Medulla oblongata (tissue), 1 donor: ENCODE results near the gene ZMIZ1.

Experiments
- DNase-seq: peaks from one replicate; pipeline ENCODE4 v3.0.0-alpha.2; 2015; ENCODE audit errors: extremely low spot score

ZMIZ1 gene

DNA sequence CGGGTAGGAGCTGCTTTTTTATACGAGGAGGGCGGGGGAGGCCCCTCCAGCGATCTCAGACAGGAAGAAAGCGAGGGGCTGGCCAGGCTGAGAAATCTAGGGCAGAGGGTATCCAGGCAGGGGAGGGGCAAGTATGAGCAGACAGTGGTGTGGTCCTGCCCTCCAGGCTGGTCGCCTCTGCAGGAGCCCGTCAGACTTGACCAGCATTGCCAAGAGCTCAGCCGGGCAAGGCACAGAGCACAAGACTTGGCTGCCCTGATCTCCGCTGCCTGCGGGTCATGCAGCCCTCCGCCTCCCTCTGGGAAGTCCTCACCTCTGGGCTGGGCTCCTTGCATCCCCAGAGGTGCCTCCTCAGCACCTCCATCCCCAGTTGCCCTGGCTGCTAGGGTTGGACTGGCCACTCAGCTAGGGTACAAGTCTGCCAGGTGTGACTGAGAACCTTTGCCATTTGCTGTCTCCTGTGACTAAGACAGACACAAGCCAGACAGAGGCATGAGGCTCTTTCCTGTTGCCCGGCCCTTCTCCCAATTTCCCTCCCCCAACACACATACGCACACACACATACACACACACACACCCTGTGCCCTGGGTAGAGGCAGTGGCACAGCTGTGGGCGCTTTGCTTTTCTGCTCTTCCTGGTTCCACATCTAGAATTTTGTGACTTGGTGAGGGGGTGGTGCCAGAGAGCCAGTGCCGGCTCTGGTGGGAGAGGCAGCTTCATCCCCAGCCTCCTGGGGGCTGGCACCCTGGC is 219.4 kb downstream of the ZMIZ1 start:
- DNase-seq = no peak

DNA sequence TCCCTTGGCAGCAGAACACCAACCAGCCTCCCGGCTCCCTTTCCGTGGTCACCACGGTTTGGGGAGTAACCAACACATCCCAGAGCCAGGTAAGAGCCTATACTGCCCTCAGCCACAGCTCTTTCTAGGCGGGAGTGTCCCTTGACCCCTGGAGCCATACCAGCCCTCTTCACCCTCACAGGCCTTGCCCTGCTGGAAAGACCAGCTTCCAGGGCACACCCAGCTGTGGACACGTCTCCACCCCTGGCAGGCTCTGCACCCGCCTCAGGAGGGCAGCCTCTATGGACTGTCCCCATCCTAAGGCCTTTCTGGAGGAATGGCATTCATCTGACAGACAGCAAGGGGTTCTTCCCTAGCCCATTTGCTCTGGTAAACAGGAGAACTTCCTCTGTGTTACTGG is 221.0 kb downstream of the ZMIZ1 start:
- DNase-seq = no peak

DNA sequence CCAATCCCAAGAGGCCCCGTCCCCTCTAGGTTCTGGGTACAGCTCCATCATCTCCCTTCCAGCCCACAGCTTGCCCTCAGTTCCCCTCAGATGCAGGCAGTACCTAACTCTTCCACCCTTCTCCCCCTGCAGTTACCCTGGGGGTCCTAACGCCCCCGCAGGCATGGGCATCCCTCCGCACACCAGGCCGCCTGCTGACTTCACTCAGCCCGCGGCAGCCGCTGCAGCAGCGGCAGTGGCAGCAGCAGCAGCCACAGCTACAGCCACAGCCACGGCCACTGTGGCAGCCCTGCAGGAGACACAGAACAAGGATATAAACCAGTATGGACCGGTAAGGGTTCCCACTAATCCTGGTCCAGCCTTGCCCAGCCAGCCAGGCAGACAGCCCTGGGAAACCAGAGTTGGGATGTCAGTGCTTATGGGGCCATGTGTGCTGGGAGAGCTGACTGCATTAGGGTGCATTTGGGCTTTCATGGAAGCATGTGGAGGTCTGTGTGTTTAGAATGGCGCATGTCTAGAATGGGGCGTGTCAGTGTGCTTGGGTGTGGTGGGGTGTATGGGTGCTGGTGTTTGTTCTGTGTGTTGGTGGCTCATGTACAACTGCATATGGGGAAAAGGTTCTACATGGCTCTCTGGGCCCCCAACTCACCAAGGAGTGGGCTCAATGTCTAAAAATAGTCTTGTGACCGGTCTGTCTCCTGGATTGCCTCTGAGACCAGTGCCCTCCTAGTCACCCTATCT is 223.4 kb downstream of the ZMIZ1 start:
- DNase-seq = no peak

DNA sequence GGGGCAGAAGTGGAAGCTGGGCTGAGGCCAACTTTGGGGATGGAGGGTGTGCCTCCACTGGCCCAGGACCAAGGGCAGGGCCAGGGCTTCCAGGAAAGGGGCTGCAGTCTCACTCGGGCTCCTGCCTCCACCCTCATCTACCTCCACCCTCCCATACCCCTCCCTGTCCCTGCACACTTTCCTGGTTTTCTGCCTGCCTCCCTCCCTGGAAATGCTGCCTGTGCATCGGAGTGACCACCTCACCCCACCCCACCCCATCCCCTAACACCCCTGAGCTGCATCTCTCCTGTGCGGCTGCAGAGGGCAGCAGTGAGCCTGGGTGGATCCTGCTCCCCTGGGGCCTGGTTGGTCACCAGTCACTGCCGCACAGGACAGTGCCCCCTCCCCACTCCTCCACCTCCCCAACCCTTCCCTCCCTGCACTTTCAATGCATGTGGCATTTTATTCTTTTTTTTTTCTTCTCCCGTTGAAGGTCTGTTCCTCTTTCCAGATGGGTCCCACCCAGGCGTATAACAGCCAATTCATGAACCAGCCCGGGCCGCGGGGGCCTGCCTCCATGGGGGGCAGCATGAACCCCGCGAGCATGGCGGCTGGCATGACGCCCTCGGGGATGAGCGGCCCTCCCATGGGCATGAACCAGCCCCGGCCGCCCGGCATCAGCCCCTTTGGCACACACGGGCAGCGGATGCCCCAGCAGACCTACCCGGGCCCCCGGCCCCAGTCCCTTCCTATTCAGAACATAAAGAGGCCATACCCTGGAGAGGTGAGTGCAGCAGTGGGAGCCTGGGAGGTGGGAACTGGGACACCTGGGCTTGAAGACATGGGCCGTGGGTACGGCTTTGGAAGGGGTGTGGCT is 224.4 kb downstream of the ZMIZ1 start:
- no peak for DNase-seq

DNA sequence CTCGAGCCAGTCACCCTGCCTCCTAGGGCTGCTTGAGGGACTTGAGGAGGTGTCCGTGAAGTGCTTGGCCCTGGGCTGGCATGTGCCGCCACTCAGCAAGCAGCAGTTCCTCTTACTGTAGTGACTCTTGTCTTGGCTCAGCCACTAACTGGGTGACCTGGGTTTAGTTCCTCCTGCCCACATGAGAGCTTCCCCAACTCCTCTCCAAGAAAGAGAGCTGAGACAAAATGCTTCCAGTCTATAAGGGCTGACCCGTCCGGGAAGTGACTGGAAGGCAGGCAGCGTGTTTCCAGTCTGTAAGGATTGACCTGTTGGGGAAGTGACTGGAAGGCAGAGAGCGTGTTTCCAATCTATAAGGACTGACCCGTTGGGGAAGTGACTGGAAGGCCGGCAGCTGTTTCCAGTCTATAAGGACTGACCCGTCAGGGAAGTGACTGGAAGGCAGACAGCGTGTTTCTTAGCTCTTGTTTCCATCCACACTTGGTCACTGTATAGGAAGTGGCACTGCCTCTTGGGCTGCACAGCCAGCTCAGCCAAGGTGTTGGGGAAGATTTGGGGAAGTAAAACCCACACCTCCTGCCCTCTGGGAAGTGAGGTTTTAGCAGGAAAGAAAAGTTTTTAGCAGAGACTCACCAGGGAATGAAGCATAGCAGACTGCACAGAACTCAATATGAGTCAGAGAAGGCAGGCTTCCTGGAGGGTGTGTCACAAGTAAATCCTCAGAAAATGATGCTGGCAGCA is 225.2 kb downstream of the ZMIZ1 start:
- DNase-seq = peak; percentile 78

DNA sequence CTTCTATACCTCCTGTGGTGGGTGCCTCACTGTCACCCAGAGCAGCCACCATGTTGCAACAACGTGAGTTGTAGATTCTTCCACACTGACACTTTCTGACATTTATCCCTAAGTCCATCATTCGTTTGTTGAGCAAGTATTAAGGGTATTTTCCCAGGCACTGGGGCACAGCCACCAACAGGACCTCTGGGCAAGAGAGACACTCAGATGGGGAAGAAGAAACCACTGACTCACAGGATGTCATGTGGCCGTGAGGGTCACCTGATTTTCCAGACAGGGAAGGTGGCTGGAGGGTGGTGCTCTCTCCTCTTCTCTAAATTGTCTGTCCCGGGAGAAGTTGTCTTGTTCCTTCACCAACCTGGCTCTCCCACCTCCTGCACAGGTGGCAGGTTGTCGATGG is 226.8 kb downstream of the ZMIZ1 start:
- DNase-seq = peak; percentile 68

DNA sequence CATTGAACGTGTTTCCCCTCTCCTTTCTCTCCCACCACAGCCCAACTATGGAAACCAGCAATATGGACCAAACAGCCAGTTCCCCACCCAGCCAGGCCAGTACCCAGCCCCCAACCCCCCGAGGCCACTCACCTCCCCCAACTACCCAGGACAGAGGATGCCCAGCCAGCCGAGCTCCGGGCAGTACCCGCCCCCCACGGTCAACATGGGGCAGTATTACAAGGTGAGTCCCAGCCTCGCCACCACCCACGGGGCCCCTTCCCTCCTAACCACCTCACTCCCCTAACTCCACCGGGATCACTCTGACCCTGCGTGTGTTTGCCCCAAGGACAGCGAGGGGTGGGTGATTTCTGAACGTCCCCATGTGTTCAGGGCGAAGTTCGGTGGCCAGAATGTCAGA is 227.7 kb downstream of the ZMIZ1 start:
- no peak for DNase-seq

DNA sequence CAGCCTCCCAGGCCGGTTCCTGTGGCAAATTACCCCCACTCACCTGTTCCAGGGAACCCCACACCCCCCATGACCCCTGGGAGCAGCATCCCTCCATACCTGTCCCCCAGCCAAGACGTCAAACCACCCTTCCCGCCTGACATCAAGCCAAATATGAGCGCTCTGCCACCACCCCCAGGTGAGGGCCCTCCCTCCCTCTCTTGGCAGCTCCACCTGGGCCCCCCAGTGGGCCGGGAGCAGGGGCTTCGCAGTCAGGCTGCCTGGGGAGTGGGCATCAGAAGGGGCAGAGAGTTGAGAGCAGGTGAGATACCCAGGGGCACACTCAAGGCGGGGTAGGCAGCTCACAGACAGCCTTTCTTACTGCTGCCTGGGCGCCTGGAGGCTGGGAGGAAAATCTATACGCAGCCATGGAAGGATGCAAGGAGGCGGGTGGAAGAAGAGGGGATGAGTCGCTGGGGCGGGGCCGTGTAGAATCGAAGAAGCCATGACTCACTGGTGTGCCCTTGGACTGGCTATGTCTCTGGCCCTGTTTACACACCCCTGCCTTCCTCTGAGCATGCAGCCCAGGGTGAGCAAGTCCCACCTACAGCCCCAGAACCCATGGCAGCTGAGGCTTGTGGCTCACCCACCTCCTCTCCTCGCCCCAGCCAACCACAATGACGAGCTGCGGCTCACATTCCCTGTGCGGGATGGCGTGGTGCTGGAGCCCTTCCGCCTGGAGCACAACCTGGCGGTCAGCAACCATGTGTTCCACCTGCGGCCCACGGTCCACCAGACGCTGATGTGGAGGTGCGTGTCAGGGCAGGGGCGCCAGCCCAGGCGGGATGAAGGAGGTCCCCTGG is 229.9 kb downstream of the ZMIZ1 start:
- DNase-seq = no peak

DNA sequence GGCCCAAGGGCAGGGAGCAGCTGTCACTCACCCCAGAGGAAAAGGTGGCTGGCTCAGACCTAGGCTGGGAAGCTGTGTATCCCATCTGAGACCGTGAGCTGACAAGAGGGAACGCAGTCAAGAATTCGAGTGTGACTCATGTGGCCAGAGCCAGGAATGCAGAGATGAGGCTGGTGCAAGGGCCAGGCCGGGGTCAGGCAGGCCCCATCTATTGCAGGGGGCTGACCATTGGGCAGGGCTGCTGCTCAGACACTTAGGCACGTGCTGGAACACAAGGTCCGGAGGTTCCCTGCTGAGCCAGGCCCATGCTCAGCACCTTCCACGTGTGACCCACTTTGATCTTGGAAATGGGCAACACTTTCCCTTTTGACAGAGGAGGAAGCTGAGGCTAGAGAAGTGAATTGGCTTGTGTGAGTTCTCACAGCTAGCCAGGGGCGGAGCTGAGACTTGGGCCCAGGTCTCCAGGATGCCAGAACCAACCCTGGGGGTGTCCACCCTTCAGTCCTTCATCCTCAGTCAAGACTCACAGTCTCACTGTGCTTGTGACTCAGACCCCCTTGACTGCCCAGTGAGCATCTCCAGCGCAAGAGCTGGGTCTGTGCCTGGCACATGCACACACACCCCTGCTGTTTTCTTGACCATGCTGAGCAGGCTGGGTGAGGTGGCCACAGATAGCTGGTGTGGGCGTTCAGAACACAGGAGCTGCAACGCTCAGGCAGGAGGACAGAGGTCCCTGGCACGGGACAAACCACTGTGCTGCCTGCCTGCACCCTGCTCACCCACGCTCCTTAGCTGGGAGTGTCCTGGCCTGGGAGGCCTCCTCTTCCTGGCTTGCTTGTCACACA is 230.9 kb downstream of the ZMIZ1 start:
- DNase-seq = no peak

DNA sequence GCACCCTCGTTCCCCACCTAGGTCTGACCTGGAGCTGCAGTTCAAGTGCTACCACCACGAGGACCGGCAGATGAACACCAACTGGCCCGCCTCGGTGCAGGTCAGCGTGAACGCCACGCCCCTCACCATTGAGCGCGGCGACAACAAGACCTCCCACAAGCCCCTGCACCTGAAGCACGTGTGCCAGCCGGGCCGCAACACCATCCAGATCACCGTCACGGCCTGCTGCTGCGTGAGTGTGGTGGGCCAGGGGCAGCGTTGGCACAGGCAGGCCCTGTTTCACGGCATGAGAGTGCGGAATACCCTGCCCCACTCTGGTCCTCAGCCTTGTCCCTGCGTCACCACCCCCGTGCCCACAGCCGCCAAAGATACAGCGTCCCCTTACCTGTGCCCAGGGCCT is 231.9 kb downstream of the ZMIZ1 start:
- no peak for DNase-seq

DNA sequence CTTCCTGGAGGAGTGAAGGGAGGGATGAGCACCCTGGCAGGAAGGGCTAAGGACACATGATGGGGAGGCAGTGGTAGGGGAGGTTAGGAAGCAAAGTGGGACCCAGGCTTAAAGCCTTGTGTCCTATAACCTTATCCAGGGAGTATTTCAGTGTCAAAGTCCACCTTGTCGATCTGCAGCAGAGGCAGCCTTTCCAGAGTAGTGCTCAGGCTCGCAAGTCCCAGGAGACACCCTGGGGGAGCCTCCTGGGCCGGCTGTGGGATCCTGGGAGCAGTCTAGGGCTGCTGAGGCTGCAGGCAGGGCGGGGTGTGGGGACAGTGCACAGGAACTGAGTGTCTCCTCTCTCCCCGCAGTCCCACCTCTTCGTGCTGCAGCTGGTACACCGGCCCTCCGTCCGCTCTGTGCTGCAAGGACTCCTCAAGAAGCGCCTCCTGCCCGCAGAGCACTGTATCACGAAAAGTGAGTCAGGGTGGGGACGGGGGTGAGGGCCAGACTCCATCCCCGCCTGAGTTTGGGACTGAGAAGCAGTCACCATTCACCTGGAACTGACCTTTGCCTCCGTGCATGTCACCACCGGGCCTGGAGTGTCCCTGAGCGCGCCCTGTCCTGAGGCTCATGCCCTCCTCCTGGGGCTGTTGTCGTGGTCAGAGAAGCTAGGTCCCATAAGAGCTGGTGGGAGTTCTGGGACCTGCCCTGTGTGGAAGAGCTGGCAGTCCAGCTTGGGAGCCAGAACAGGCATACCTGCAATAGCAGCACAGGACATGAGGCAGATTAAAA is 233.2 kb downstream of the ZMIZ1 start:
- no peak for DNase-seq

DNA sequence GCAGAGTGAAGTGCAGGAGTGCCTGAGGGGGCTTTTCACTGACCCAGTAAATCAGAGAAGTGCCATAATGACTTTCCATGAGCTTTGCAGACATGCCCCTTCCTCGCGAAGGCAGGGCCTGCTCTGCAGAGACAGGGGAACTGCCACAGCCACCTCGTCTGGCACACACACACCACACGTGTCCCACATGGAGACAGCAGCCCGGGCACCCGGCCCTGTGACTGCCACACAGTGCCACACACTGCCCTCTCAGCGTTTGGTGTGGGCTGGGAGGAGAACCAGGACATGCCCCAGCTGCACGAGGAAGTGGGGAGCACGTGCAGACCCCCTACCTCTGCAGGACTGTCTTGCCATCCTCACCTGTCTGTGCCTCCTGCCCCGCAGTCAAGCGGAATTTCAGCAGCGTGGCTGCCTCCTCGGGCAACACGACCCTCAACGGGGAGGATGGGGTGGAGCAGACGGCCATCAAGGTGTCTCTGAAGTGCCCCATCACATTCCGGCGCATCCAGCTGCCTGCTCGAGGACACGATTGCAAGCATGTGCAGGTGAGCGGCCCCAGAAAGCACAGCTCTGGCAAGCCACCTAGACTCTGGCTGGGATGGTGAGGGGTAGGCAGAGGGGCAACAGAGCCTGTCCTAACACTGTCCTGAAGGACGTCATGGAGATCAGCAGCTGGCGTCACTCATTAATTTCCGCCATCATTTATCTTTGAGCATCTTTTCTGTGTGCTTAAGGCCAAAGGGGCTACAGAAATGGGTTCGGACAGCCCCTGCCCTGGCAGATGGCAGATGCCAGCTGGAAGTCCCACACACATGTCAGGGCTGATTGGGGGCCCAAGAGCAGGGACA is 235.1 kb downstream of the ZMIZ1 start:
- DNase-seq = no peak

DNA sequence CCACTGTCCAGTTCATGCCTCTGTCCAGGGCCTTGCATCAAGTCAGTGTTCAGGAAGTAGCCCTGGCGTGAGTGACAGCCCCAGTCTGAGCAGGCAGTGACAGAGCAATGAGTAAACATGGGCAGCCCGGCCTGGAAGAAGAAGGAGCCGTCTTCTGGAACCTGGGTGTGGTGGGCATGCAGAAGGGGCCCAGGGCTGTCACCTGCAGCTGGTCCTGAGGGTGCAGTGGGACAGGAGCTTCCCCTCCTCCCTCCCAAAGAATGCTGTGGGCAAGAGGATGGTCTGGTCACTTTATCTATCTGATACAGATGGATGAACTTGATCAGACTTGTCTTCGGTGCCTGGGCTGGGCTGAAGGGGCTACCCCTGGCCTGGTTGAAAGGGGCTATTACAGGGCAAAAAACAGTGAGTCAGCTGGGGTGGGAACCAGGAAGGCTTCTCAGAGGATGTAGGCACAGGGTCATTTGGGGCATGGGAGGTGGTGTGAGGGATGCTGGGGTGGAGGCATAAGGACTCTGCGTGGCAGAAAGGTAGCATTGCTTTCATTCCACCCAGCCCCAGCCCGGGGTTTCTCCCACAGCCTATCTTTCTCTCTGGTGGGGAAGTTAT is 235.8 kb downstream of the ZMIZ1 start:
- DNase-seq = no peak

DNA sequence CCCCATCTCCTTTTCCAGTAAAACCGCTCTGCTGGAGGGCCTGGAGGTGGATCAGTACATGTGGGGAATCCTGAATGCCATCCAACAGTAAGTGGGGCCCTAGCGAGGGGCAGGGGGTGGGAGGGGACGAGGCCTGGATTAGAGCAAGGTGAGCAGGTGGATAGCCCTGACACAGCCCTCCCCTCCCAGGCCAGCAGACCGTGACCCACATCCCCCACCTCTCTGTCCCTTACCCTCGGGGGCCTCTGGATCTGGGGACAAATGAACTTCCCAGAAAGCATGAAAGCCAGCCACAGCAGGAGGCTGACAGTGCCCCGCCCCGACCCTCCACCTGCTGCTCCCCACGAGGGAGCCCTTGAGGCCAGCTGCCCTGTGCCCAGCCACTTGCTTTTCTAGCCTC is 236.7 kb downstream of the ZMIZ1 start:
- no peak for DNase-seq

DNA sequence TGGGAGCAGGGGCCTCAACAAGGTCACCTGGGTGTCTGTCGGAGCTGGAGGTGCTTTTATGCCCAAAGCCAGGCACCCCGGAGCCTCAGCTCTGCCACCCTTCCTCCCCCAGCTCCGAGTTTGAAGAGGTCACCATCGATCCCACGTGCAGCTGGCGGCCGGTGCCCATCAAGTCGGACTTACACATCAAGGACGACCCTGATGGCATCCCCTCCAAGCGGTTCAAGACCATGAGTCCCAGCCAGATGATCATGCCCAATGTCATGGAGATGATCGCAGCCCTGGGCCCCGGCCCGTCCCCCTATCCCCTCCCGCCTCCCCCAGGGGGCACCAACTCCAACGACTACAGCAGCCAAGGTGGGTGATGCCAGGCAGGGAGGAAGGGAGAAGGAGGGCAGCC is 237.2 kb downstream of the ZMIZ1 start:
- DNase-seq = no peak

DNA sequence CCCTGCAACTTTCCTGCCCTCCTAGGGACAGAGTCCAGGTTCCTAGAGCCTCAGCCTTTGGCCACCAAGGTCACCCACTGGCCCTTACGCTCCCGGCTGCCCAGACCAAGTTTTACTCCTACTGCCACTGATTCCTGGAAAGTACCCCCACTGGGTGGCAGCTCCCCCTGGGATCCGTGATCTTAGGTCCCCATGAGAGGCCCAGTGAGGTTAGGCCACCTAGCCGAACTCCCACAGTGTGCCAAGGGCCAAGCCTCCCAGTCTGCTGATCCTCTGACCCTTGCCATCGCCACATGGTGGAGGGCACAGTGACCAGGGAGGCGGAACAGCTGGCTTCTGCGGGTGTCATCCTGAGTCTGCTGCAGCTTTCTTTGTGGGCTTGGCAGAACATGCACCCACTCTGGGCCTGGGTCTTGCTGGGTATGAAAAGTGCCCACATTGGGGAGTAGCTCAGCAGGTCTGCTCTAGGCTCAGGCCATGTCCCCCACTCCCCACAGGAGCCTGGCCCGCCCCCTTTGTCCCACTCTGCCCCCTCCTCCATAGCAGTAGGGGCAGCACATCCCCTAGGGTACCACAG is 238.0 kb downstream of the ZMIZ1 start:
- no peak for DNase-seq

DNA sequence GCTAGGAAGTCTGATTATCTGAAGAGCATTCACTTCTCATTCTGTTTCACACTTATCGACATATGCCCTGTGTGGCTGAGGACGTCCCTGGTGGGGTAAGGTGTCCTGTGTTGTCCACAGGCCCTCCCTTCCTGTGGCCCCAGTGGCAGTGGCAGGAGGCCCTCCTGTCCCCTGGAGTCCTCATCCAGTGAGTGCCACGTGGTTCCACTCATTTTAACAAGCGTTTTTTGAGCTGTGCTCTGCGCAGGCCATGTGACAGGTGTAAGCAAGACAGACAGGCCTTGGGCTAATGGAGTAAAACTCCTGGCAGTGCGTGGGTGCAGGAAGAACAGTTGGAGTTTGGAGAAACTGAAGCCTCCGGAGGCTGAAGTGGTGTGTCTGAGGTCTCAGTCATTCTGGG is 239.2 kb downstream of the ZMIZ1 start:
- no peak for DNase-seq
